ENCODE results near the gene SPTBN5. TPM values are rescaled to one million over a fixed set of nuclear protein-coding genes. Genes with fewer than 3 reads are reported as not detected.

Gene SPTBN5
- total RNA-seq, 1 experiment from 2014 or later = 2.1 TPM

GRCh38 chr15:41928100-41928499, 34.2 kb upstream of the SPTBN5 start:
- H3K9me3 ChIP-seq (ENCODE audit: control insufficient read depth, insufficient read depth, low read depth, low read length) = no peaks in the 10 kb centered on the region
- H3K27me3 ChIP-seq (ENCODE audit: control insufficient read depth, insufficient read depth, low read length) = no peaks in the 10 kb centered on the region
- no peak for DNase-seq (ENCODE audit: low read depth, low spot score)
- POLR2A ChIA-PET = no interaction called here
- no peak overlapping the region for H3K4me3 ChIP-seq (ENCODE audit: low read depth in 2 of 2, low read length in 2 of 2)
- in situ Hi-C loops (cut with HindIII; ENCODE audit: low pct_unique_long_range_greater_than_20kb, low sequenced_read_pairs) (no loop called here), intact Hi-C loops (cut with micrococcal nuclease; ENCODE audit: unreplicated experiment) (no loop called here)
- peak overlapping the region; percentile 94 for H3K27ac ChIP-seq (ENCODE audit: low read length)
- H3K4me1 ChIP-seq (ENCODE audit: control insufficient read depth, insufficient read depth, low read length) = peaks cover 63% of the 10 kb centered on the region
- H3K36me3 ChIP-seq (ENCODE audit: control insufficient read depth, insufficient read depth, low read length) = no peaks in the 10 kb centered on the region
- no TSS peak for BruUV-seq (replicated peaks)
- CTCF ChIA-PET = no interaction called here
- peak; percentile 57; the same call in 1 of the 2 replicates for TF ChIP-seq POLR2AphosphoS5 (IDR thresholded peaks at IDR 0.05; ENCODE audit: low read depth, low read length)
- TF ChIP-seq, protein P1, sequence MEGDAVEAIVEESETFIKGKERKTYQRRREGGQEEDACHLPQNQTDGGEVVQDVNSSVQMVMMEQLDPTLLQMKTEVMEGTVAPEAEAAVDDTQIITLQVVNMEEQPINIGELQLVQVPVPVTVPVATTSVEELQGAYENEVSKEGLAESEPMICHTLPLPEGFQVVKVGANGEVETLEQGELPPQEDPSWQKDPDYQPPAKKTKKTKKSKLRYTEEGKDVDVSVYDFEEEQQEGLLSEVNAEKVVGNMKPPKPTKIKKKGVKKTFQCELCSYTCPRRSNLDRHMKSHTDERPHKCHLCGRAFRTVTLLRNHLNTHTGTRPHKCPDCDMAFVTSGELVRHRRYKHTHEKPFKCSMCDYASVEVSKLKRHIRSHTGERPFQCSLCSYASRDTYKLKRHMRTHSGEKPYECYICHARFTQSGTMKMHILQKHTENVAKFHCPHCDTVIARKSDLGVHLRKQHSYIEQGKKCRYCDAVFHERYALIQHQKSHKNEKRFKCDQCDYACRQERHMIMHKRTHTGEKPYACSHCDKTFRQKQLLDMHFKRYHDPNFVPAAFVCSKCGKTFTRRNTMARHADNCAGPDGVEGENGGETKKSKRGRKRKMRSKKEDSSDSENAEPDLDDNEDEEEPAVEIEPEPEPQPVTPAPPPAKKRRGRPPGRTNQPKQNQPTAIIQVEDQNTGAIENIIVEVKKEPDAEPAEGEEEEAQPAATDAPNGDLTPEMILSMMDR (IDR thresholded peaks at IDR 0.05) = no peak
- ATAC-seq = peak; percentile 33; the same call in 1 of the 2 replicates

DNA sequence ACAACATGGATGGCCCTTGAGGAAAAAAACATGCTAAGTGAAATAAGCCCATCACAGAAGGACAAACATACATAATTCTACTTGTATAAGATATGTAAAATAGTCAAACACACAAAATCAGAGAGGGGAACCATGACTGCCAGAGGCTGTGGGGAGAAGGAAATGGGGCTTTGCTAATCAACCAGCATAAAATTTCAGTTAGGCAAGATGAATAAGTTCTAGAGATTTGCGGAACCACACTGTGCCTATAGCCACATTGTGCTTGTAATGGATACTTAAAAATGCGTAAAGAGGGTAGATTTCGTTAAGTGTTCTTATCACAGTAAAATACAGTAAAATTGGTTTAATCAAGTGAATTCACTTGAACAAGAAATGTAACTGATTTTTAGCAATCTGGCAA, 33.7 kb upstream of the SPTBN5 start:
- peaks cover 57% of the 10 kb centered on the region for H3K4me1 ChIP-seq (ENCODE audit: control insufficient read depth, insufficient read depth, low read length)
- CTCF ChIA-PET = no interaction called here
- no TSS peak for BruUV-seq (replicated peaks)
- no peak for ATAC-seq
- H3K27ac ChIP-seq (ENCODE audit: low read length) = peak overlapping the region; percentile 94
- intact Hi-C loops (cut with micrococcal nuclease; ENCODE audit: unreplicated experiment) (no loop called here), in situ Hi-C loops (cut with HindIII; ENCODE audit: low pct_unique_long_range_greater_than_20kb, low sequenced_read_pairs) (no loop called here)
- H3K36me3 ChIP-seq (ENCODE audit: control insufficient read depth, insufficient read depth, low read length) = no peaks in the 10 kb centered on the region
- H3K4me3 ChIP-seq (ENCODE audit: low read depth in 2 of 2, low read length in 2 of 2) = no peak overlapping the region
- no peaks in the 10 kb centered on the region for H3K9me3 ChIP-seq (ENCODE audit: control insufficient read depth, insufficient read depth, low read depth, low read length)
- no peak for TF ChIP-seq TCF7L2 (IDR thresholded peaks at IDR 0.05; ENCODE audit: low read depth, low read length)
- TF ChIP-seq REST (IDR thresholded peaks at IDR 0.05; ENCODE audit: insufficient read depth in 1 of 2, low read depth in 2 of 2, low read length in 1 of 2) = no peak
- TF ChIP-seq, protein P1 (IDR thresholded peaks at IDR 0.05) = no peak
- TF ChIP-seq POLR2AphosphoS5 (IDR thresholded peaks at IDR 0.05; ENCODE audit: low read depth, low read length) = no peak
- TF ChIP-seq SIN3A (IDR thresholded peaks at IDR 0.05; ENCODE audit: borderline replicate concordance, insufficient read depth, low read depth, low read length) = no peak
- H3K27me3 ChIP-seq (ENCODE audit: control insufficient read depth, insufficient read depth, low read length) = no peaks in the 10 kb centered on the region
- POLR2A ChIA-PET = no interaction called here
- no peak for DNase-seq (ENCODE audit: low read depth, low spot score)
